ENCODE data around the gene MYO18B. TPM values are rescaled to one million over a fixed set of nuclear protein-coding genes. Genes with fewer than 3 reads are reported as not detected.

MYO18B gene
- total RNA-seq, 2 donors from 2014 or later, result 0.11 TPM; not detected in 1

- no peaks in the 10 kb centered on the region for H3K9me3 ChIP-seq
- TF ChIP-seq CTCF (IDR thresholded peaks at IDR 0.05), result no peak
- intact Hi-C loops (cut with DNase I), result loop anchor here (5.0 to 10.0 kb wide), 2 partner anchors 413 to 554 kb away; no protein-coding TSS in a partner anchor
- no peaks in the 10 kb centered on the region for H3K36me3 ChIP-seq
- no peaks in the 10 kb centered on the region for H3K4me1 ChIP-seq
- H3K27ac ChIP-seq, result no peak overlapping the region
- H3K9ac ChIP-seq (ENCODE audit: low read depth in 2 of 2, low read length in 2 of 2), result no peak overlapping the region
- no peaks in the 10 kb centered on the region for H3K27me3 ChIP-seq
- no peak overlapping the region for H3K4me3 ChIP-seq
- peak; percentile 23 for DNase-seq
Measured at GRCh38 chr22:25777870-25778269, 35.9 kb downstream of the MYO18B start.

GRCh38 chr22:25779426-25779825 lies 37.4 kb downstream of the MYO18B start:
- no peak for TF ChIP-seq CTCF (IDR thresholded peaks at IDR 0.05)
- Histone ChIP-seq H3K27ac (no peak overlapping the region), H3K4me3 (no peak overlapping the region), H3K9ac (ENCODE audit: low read depth in 2 of 2, low read length in 2 of 2) (no peak overlapping the region), H3K9me3 (no peaks in the 10 kb centered on the region), H3K27me3 (no peaks in the 10 kb centered on the region), H3K36me3 (no peaks in the 10 kb centered on the region), H3K4me1 (no peaks in the 10 kb centered on the region)
- no peak for DNase-seq
- intact Hi-C loops (cut with DNase I), result loop anchor here (5.0 to 10.0 kb wide), 2 partner anchors 415 to 553 kb away; no protein-coding TSS in a partner anchor

GRCh38 chr22:25779890-25780289 lies 37.9 kb downstream of the MYO18B start:
- TF ChIP-seq CTCF (IDR thresholded peaks at IDR 0.05), result no peak

GRCh38 chr22:25780673-25781072 lies 38.7 kb downstream of the MYO18B start:
- no peak overlapping the region for H3K4me3 ChIP-seq
- no peak for TF ChIP-seq CTCF (IDR thresholded peaks at IDR 0.05)
- DNase-seq, result no peak
- intact Hi-C loops (cut with DNase I), result no loop called here
- H3K9me3 ChIP-seq, result no peaks in the 10 kb centered on the region
- H3K4me1 ChIP-seq, result no peaks in the 10 kb centered on the region
- no peak overlapping the region for H3K27ac ChIP-seq
- H3K9ac ChIP-seq (ENCODE audit: low read depth in 2 of 2, low read length in 2 of 2), result no peak overlapping the region
- H3K27me3 ChIP-seq, result no peaks in the 10 kb centered on the region
- no peaks in the 10 kb centered on the region for H3K36me3 ChIP-seq

More at GRCh38 chr22:25779890-25780289, 37.9 kb downstream of the MYO18B start:
- no peak for DNase-seq
- intact Hi-C loops (cut with DNase I), result loop anchor here (5.0 to 10.0 kb wide), 2 partner anchors 415 to 552 kb away; no protein-coding TSS in a partner anchor
- Histone ChIP-seq H3K4me1 (no peaks in the 10 kb centered on the region), H3K27ac (no peak overlapping the region), H3K9me3 (no peaks in the 10 kb centered on the region), H3K4me3 (no peak overlapping the region), H3K36me3 (no peaks in the 10 kb centered on the region), H3K27me3 (no peaks in the 10 kb centered on the region), H3K9ac (ENCODE audit: low read depth in 2 of 2, low read length in 2 of 2) (no peak overlapping the region)

GRCh38 chr22:25781801-25782200 lies 39.8 kb downstream of the MYO18B start:
- no peak overlapping the region for H3K27ac ChIP-seq
- DNase-seq, result no peak
- intact Hi-C loops (cut with DNase I), result no loop called here
- no peak overlapping the region for H3K9ac ChIP-seq (ENCODE audit: low read depth in 2 of 2, low read length in 2 of 2)
- no peaks in the 10 kb centered on the region for H3K9me3 ChIP-seq
- no peaks in the 10 kb centered on the region for H3K4me1 ChIP-seq
- no peak for TF ChIP-seq CTCF (IDR thresholded peaks at IDR 0.05)
- H3K36me3 ChIP-seq, result no peaks in the 10 kb centered on the region
- H3K4me3 ChIP-seq, result no peak overlapping the region
- no peaks in the 10 kb centered on the region for H3K27me3 ChIP-seq

Measured in colonic mucosa (tissue), 4 donors.